Fibroblast of lung (primary cell): ENCODE data around the gene KSR2.

ENCODE experiments used
- EZH2 ChIP-seq: IDR thresholded peaks from 2 replicates; pipeline ENCODE4 v1.5.1; 2012; ENCODE audit warnings: low read length, control low read depth, mild to moderate bottlenecking; ENCODE audit errors: missing control alignments
- TF ChIP-seq, protein P1 (sequence below), 2 donors: IDR thresholded peaks in 1 of 2; conservative IDR thresholded peaks in 1 of 2; 1 replicate in 1 of 2; 2 replicates in 1 of 2; pipeline ENCODE4 v1.5.1; 2011 to 2012; ENCODE audit warnings: low read length in 2 of 2, control low read depth in 1 of 2, inconsistent platforms in 1 of 2, low read depth in 1 of 2, mild to moderate bottlenecking in 1 of 2

DNA sequence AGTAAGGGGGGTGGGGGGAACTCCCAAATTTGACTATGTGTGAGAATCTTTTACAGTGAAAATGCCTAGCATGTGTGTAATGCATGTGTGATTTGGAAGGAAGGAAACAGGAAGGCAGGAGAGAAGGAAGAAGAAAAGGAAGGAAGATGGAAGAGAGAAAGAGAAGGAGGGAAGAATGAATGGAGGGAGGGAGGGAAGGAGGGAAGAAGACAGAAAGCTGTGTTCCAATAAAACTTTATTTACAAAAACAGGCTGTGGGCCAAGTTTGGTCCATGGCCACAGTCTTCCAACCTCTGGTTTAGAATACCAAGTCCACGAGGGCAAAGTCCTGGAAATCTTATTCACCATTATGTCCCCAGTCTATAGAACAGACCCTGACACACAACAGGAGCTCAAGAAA, 278.9 kb downstream of the KSR2 start:
- TF ChIP-seq, protein P1, sequence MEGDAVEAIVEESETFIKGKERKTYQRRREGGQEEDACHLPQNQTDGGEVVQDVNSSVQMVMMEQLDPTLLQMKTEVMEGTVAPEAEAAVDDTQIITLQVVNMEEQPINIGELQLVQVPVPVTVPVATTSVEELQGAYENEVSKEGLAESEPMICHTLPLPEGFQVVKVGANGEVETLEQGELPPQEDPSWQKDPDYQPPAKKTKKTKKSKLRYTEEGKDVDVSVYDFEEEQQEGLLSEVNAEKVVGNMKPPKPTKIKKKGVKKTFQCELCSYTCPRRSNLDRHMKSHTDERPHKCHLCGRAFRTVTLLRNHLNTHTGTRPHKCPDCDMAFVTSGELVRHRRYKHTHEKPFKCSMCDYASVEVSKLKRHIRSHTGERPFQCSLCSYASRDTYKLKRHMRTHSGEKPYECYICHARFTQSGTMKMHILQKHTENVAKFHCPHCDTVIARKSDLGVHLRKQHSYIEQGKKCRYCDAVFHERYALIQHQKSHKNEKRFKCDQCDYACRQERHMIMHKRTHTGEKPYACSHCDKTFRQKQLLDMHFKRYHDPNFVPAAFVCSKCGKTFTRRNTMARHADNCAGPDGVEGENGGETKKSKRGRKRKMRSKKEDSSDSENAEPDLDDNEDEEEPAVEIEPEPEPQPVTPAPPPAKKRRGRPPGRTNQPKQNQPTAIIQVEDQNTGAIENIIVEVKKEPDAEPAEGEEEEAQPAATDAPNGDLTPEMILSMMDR (conservative IDR thresholded peaks at IDR 0.05 in 1 of 2, IDR thresholded peaks at IDR 0.05 in 1 of 2; ENCODE audit: low read depth in 1 of 2, low read length in 2 of 2), result no peak
- TF ChIP-seq EZH2, result no peak
